GM12891 (cell line): ENCODE results near the gene ROR1.

Experiments
- PAX5 ChIP-seq: IDR thresholded peaks from 2 replicates; pipeline ENCODE4 v1.6.1; 2011; ENCODE audit warnings: low read length, moderate library complexity, mild to moderate bottlenecking; ENCODE audit not compliant: insufficient read depth, severe bottlenecking
- POLR2A ChIP-seq: IDR thresholded peaks from 2 replicates; pipeline ENCODE4 v1.6.1; 2011; ENCODE audit warnings: low read depth, low read length, control low read depth
- POLR2AphosphoS5 ChIP-seq: IDR thresholded peaks from 2 replicates; pipeline ENCODE4 v1.6.1; 2011; ENCODE audit warnings: low read depth, low read length, control low read depth
- POU2F2 ChIP-seq: IDR thresholded peaks from 2 replicates; pipeline ENCODE4 v1.6.1; 2011; ENCODE audit warnings: low read depth, mild to moderate bottlenecking, control low read depth, low read length, moderate library complexity
- SPI1 ChIP-seq: IDR thresholded peaks from 2 replicates; pipeline ENCODE4 v1.6.1; 2011; ENCODE audit warnings: low read depth, low read length, control low read depth
- TAF1 ChIP-seq: IDR thresholded peaks from 2 replicates; pipeline ENCODE4 v1.6.1; 2011; ENCODE audit warnings: low read depth, low read length, control low read depth

DNA sequence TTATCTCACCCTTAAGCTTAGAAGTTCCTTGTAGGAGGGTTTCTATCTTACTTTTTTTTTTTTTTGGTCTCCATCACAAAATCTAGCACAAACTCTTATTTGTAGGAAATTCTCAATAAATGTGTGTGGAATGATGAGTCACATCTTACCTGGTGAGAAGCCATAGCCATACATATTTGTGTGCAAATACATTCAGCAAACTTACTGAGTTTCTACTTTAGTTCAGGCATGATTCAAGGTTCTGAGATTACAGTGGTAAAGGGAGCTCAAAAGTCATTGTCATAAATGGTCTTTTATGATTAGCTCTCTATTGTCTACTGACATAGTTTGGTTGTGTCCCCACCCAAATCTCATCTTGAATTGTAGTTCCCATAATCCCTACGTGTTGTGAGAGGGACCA, 236.5 kb downstream of the ROR1 start:
- TF ChIP-seq POLR2AphosphoS5 = no peak
- TF ChIP-seq POLR2A = no peak
- no peak for TF ChIP-seq TAF1
- TF ChIP-seq SPI1 = no peak
- no peak for TF ChIP-seq PAX5
- TF ChIP-seq POU2F2 = no peak
